Endometrial microvascular endothelial cells (primary cell): Measurements from ENCODE around the gene CBX6. TPM values are rescaled to one million over a fixed set of nuclear protein-coding genes. Genes with fewer than 3 reads are reported as not detected.

ENCODE experiments used
- in situ Hi-C: cut with HindIII; loops from 2 replicates; pipeline ENCODE4 v1.10.0; 2017; ENCODE audit warnings: low sequenced_read_pairs, low pct_unique_long_range_greater_than_20kb; ENCODE audit errors: inconsistent ontology term
- total RNA-seq: library from RNA; depleted of rRNA; stranded (reverse); fragments of >200 nt; gene quantifications from one replicate; pipeline ENCODE4 v1.2.3, GENCODE V29; 2015; ENCODE audit errors: inconsistent ontology term

Gene CBX6
- total RNA-seq, 1 donor from 2014 or later: 51.8 TPM

DNA sequence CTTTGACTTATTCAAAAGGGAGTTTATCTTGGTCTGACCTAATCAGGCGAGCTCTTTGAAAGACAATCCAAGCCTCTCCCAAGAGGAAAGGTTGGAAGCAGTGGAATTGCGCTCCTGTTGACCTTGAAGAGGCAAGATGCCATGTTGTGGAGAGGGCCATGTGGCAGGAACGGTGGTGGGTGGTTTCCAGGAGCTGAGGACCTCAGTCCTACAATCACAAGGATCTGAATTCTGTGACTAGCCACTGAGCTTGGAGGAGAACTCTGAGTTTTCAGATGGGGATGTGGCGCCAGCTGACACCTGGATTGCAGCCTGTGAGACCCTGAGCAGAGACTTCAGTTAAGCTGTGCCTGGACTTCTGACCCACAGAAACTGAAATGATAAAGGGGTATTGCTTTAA lies 6.0 kb upstream of the CBX6 start:
- in situ Hi-C loops: no loop called here

DNA sequence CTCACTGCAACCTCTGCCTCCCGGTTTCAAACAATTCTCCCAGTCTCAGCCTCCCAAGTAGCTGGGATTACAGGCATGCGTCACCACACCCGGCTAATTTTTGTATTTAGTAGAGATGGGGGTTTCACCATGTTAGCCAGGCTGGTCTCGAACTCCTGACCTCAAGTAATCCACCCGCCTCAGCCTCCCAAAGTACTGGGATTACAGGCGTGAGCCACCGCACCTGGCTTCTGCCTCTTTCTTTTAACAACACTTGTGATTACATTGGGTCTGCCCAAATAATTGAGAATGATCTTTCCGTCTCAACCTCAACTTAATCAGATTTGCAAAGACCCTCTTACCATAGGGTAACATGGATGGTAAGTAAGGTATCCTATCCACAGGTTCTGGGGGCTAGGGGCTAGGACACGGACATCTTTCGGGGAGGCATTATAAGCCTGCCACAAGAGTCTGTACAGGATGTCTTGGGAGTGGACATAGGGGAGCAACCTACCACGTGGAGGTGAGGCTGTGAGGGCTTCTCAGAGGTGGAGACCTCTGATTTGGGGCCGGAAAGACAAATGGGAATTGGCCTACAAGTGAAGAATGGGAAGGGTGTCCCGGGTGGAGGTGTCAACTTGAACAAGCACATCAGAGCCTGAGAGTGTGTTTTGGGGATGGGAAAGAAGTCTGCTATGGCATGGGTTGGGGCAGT lies 2.7 kb upstream of the CBX6 start:
- in situ Hi-C loops: no loop called here

DNA sequence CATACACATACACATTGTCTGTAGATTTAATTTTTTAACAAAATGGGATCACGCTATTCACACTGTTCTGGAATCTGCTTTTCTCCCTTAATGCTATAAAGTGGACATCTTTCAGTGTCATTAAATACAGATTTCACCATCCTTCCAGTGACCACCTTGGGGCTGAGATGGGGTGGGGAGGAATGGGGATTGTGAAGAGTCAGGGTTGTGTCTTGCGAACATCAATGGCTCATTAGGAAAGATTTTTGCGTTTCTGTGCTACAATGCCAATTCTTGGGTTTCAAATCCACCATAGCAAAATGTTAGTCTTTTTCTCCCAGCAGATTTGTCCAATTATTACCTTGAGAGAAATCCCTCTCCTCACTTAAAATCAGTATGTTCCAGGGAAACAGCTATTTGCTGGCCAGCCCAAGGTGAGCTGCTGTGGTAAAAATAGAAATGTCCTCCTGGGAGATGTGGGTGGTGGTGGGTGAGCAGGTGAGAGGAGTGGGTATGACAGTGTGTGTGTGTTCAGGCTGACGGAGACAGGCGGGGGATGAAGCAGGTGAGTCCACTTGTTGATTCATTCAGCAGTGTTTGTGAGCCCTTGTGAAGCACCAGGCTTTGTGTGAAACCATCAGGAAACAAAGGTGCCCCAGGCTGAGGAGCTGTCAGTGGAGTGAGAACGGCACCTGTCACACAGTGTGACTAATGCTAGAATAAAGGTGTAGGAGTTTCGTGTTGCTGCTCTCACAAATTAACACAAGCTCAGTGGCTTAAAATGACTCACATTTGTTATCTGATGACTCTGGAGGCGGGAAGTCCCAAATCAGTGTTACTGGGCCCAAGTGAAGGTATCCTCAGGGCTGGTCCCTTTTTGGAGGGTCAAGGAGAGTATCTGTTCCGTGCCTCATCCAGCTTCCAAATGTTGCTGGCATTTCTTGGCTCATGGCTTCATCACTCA lies 1.7 kb upstream of the CBX6 start:
- in situ Hi-C loops: no loop called here

GRCh38 chr22:38872831-38873248 lies 824 bp upstream of the CBX6 start:
- in situ Hi-C loops: no loop called here

DNA sequence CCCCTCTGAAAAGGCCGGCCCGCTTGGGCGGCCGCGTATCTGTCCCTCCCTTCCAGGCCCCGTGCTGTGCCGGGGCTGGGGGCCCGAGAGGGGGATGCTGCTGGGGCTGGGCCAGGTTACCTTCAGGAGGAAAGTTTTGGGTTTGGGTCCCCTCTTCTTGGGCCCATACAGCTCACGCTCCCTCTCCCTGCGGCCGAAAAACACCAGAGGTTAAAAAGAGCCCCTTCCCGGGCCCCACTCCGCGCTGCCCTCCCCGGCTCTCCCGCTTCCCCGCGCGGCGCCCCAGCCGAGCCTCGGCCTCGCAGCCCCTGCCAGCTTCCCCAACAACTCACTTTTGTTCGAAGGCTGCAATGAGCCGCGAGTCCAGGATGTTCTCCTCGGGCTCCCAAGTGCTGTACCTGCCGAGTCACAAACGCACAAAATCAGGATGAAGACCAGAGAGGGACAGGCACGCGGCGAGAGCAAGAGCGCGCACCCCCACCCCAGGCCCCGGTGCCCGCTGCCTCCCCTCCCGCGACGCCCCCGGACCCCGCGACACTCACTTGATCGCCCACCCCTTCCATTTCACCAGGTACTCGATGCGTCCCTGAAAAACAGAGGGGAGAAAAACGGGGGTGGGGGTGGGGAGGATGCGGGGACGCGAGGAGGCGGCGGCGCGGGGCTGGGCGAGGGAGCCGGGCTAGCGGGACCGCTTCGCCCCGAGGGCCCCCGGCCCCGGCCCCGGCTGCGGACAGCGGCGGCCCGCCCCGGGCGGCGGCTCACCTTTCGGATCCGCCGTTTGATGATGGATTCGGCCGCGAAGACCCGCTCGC lies 450 bp downstream of the CBX6 start:
- in situ Hi-C loops: no loop called here

GRCh38 chr22:38870791-38871359 lies 1.1 kb downstream of the CBX6 start:
- in situ Hi-C loops: no loop called here

GRCh38 chr22:38870312-38870741 lies 1.7 kb downstream of the CBX6 start:
- in situ Hi-C loops: no loop called here

DNA sequence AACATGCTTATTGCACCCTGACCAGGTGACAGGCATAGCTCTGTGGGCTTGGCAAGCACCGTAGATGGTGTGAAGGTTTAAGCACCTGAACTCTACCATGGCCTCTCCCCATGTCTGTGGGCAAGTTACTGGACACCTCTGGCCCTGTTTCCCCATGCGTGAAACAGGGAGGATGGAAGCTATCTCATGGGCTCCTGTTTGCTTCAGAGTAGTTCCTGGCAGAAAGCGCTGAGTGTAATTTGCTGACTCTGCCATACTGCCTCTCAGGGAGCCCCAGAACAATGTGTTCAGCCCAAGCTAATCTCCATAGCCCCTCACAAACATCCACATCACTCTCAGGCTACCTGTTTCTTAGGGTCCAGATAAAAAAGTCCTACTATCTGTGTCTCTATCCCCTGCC lies 2.4 kb downstream of the CBX6 start:
- in situ Hi-C loops: no loop called here

DNA sequence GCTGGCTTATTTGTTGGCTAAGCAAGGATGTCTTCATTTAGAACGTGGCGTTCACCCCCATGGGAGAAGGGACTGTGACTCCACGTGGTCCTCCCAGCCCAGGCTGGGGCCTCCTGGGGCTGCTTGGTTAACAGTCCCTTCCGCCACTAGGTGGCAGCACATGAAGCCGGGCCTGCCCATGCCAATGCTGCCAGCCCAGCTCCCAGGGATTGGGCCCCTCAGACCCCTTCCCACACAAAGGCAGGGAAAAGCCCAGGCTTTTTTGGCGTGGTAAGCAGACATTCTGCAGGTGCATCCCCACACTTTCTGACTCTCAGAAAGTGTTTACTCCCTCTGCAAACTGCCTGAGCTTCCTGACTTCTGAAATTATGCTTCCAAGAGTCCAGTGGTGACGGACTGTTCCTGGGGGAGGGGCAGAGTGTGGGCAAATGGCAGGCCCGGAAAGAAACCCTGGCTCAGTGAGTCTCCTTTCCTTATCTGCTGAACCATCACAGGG lies 3.1 kb downstream of the CBX6 start:
- in situ Hi-C loops: no loop called here

- in situ Hi-C loops: no loop called here
Measured at GRCh38 chr22:38868286-38868721, 3.7 kb downstream of the CBX6 start.

- in situ Hi-C loops: no loop called here
Measured at GRCh38 chr22:38867471-38868285, 4.3 kb downstream of the CBX6 start.

- in situ Hi-C loops: no loop called here
Measured at GRCh38 chr22:38867124-38867455, 4.9 kb downstream of the CBX6 start.

- in situ Hi-C loops: no loop called here
Measured at GRCh38 chr22:38866399-38867123, 5.5 kb downstream of the CBX6 start.

GRCh38 chr22:38866024-38866398 lies 6.0 kb downstream of the CBX6 start:
- in situ Hi-C loops: no loop called here

DNA sequence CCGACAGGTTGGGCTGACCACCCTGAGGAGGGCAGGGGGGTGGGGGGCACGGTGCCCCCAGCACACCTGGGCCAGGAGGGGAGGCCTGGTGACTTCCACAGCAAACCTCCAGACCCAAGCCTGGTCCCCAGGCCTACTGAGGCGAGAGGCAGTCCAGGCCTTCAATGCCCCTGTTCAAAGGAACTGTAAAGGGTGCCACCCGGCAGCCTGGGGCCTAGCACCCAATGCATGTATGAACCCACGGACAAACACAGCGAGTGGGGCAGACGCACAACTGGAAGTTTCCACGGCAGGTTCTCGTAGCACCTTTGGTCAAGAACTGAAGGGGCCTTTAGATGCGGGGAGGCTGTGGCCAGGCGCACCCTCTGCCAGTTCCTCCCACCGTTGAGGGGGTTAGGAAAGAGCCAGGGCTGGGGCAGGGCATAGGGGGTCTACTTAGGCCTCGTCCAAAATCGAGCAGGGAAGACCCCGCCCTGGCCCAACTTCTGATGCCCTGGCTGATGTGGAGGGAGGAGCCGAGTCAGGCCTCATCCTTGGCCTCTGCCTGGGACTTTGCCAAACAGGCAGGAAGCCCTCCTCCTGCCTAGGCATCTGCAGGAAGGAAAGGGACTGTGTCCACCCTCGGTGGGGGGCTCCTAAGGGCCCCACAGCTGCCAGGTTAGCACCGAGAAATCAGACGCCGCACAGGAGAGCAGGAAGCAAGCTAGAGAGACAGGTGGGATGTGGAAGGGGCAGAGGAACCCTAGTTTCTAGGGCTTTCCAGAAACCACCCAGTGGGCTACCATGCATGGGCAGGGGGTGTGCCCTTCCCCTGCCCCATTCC lies 6.6 kb downstream of the CBX6 start:
- in situ Hi-C loops: no loop called here

DNA sequence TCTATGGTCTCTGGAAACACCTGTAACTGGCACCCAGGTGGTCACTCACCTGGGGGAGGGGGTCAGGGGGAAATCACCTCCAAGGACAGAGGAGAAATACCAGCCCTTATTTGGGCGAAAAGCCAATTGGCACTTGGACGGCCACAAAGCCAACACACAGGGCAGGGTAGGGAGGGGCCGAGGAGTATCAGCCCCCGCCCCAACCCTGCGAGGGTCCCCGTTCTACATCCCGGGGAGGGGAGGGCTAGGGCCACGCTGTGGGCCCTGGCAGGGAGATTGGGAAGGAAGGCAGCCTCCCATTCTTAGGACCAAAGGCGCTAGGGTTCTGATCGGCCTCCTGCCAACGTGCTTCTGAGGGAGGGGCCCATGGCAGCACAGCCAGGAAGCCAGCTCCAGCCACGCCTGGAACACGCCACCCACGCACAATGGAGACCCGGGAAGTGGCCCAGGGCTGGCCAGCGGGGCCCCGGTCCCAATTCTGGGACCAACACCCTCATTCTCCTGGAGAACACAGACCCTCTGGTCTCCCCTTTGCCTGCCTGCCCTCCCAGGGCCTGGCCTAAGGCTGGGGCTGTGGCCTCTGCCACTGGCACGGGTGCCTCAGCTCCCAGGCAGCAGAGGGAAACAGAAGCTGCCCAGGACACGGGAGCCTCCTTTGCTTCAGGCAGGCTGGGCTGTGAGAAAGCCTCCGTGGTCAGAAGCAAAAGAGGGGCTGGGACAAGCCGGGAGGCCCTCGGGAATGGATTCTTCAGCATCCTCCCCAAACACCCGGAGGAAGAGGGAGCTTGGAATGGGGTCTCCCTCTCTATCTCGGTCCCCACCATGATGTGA lies 7.4 kb downstream of the CBX6 start:
- in situ Hi-C loops: no loop called here
